Trophoblast cell (in vitro differentiated cells and primary cell): Measurements from ENCODE around the gene PTPRQ.
A peak's percentile ranks its signal among the peaks of the same experiment; 100 is the strongest.

Experiments used
- DNase-seq, 2 donors: peaks; one replicate each; pipeline ENCODE4 v3.0.0-alpha.2; 2016
- H2AFZ ChIP-seq: 2 replicates; pipeline ENCODE4 v1.6.1; 2013; ENCODE audit warnings: low read length, moderate library complexity, mild to moderate bottlenecking; ENCODE audit not compliant: insufficient read depth, poor library complexity
- H2AK5ac ChIP-seq: 2 replicates; pipeline ENCODE4 v1.6.1; 2013; ENCODE audit warnings: mild to moderate bottlenecking, low read length
- H2BK120ac ChIP-seq: 2 replicates; pipeline ENCODE4 v1.6.1; 2013; ENCODE audit warnings: low read length, mild to moderate bottlenecking, moderate library complexity; ENCODE audit not compliant: insufficient read depth, poor library complexity
- H2BK12ac ChIP-seq: 2 replicates; pipeline ENCODE4 v1.6.1; 2013; ENCODE audit warnings: mild to moderate bottlenecking, low read length, moderate library complexity
- H2BK5ac ChIP-seq: 2 replicates; pipeline ENCODE4 v1.6.1; 2013; ENCODE audit warnings: low read length, low read depth, moderate library complexity, mild to moderate bottlenecking; ENCODE audit not compliant: poor library complexity
- H3K14ac ChIP-seq: 2 replicates; pipeline ENCODE4 v1.6.1; 2013; ENCODE audit warnings: mild to moderate bottlenecking, low read length
- H3K18ac ChIP-seq: 2 replicates; pipeline ENCODE4 v1.6.1; 2013; ENCODE audit warnings: mild to moderate bottlenecking, low read length
- H3K23ac ChIP-seq: 2 replicates; pipeline ENCODE4 v1.6.1; 2013; ENCODE audit warnings: low read length
- H3K27ac ChIP-seq: 2 replicates; pipeline ENCODE4 v1.5.1; 2013; ENCODE audit warnings: low read depth, mild to moderate bottlenecking, inconsistent platforms, low read length, moderate library complexity
- H3K27me3 ChIP-seq: 2 replicates; pipeline ENCODE4 v1.6.1; 2013; ENCODE audit warnings: inconsistent platforms, mild to moderate bottlenecking, low read length, moderate library complexity; ENCODE audit not compliant: insufficient read depth
- H3K36me3 ChIP-seq, 2 experiments: 1 replicate in 1 of 2; 2 replicates in 1 of 2; pipeline ENCODE4 v1.6.1; 2013; ENCODE audit warnings: low read length in 2 of 2, mild to moderate bottlenecking in 2 of 2, moderate library complexity in 1 of 2; ENCODE audit not compliant: insufficient read depth in 2 of 2, control insufficient read depth in 1 of 2
- H3K4ac ChIP-seq: 2 replicates; pipeline ENCODE4 v1.6.1; 2013; ENCODE audit warnings: low read depth, mild to moderate bottlenecking, low read length, moderate library complexity
- H3K4me1 ChIP-seq, 2 experiments: 1 replicate in 1 of 2; 2 replicates in 1 of 2; pipeline ENCODE4 v1.6.1; 2013; ENCODE audit warnings: low read length in 2 of 2, mild to moderate bottlenecking in 2 of 2, moderate library complexity in 1 of 2; ENCODE audit not compliant: insufficient read depth in 2 of 2, control insufficient read depth in 1 of 2
- H3K4me2 ChIP-seq: 2 replicates; pipeline ENCODE4 v1.6.1; 2013; ENCODE audit warnings: inconsistent platforms, mild to moderate bottlenecking, low read length, moderate library complexity
- H3K4me3 ChIP-seq: 2 replicates; pipeline ENCODE4 v1.5.1; 2013; ENCODE audit warnings: mild to moderate bottlenecking, low read depth, low read length, inconsistent platforms
- H3K79me1 ChIP-seq: one replicate; pipeline ENCODE4 v1.6.1; 2013; ENCODE audit warnings: low read length
- H3K79me2 ChIP-seq: 2 replicates; pipeline ENCODE4 v1.6.1; 2013; ENCODE audit warnings: low read length, mild to moderate bottlenecking; ENCODE audit not compliant: control insufficient read depth, insufficient read depth, poor library complexity
- H3K9ac ChIP-seq: 2 replicates; pipeline ENCODE4 v1.6.1; 2013; ENCODE audit warnings: mild to moderate bottlenecking, low read length
- H3K9me3 ChIP-seq: 2 replicates; pipeline ENCODE4 v1.6.1; 2013; ENCODE audit warnings: low read depth, mild to moderate bottlenecking, control low read depth, inconsistent platforms, low read length; ENCODE audit not compliant: insufficient read depth
- H4K12ac ChIP-seq: 2 replicates; pipeline ENCODE4 v1.6.1; 2013; ENCODE audit warnings: low read depth, mild to moderate bottlenecking, low read length, moderate library complexity
- H4K8ac ChIP-seq: 2 replicates; pipeline ENCODE4 v1.6.1; 2013; ENCODE audit warnings: low read depth, mild to moderate bottlenecking, low read length, moderate library complexity
- H4K91ac ChIP-seq: one replicate; pipeline ENCODE4 v1.6.1; 2013; ENCODE audit warnings: low read depth, mild to moderate bottlenecking, low read length, moderate library complexity
- WGBS: extraction: QIAGEN DNeasy Blood & Tissue Kit; methylation state at CpG from one replicate; pipeline ENCODE4 v1.1.7; 2013; ENCODE audit warnings: missing lambda C conversion rate; ENCODE audit not compliant: insufficient read length, insufficient coverage; ENCODE audit errors: extremely low coverage; 5-methylcytosine and 5-hydroxymethylcytosine counted together

PTPRQ gene

GRCh38 chr12:80559766-80560165 is 115.7 kb downstream of the PTPRQ start:
- H2BK12ac ChIP-seq, result no peak overlapping the region
- no peaks in the 10 kb centered on the region for H3K79me1 ChIP-seq
- H2AK5ac ChIP-seq, result no peak overlapping the region
- H3K9me3 ChIP-seq, result no peaks in the 10 kb centered on the region
- H2AFZ ChIP-seq, result no peak overlapping the region
- no peak overlapping the region for H2BK120ac ChIP-seq
- H3K14ac ChIP-seq, result no peak overlapping the region
- no peaks in the 10 kb centered on the region for H3K4me1 ChIP-seq
- H3K23ac ChIP-seq, result no peak overlapping the region
- no peak overlapping the region for H4K91ac ChIP-seq
- no peak overlapping the region for H4K12ac ChIP-seq
- H4K8ac ChIP-seq, result no peak overlapping the region
- no peak overlapping the region for H3K18ac ChIP-seq
- no peak overlapping the region for H3K4me3 ChIP-seq
- H3K27ac ChIP-seq, result no peak overlapping the region
- WGBS, result no CpG with 5 or more reads among the region's 1 CpG
- H3K79me2 ChIP-seq, result no peaks in the 10 kb centered on the region
- H3K36me3 ChIP-seq, result no peaks in the 10 kb centered on the region
- no peaks in the 10 kb centered on the region for H3K27me3 ChIP-seq
- no peak overlapping the region for H3K9ac ChIP-seq
- H3K4ac ChIP-seq, result no peak overlapping the region
- H3K4me2 ChIP-seq, result no peak overlapping the region
- no peak overlapping the region for H2BK5ac ChIP-seq
- DNase-seq, result no peak

DNA sequence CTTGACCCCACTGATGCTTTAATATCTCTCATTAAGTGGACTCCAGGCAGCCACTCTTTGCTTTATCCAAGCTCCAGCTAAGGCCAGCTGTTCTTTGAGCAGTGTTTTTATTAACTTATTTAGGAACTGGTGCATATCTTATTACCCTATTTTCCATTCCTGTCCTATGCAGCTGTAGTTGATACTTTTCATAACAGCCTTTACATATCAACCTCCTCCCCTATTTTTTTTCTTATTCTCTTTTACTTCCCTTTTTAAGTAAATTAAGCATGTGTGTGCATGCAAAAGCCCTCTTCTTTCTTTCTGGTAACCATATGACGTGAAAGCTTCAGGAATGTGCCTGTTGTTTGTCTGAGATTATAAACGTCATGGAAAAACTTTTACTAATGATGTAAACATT is 121.2 kb downstream of the PTPRQ start:
- Histone ChIP-seq H4K12ac (no peak overlapping the region), H4K8ac (no peak overlapping the region), H3K23ac (no peak overlapping the region), H3K14ac (no peak overlapping the region), H3K4me2 (no peak overlapping the region), H3K18ac (no peak overlapping the region), H3K36me3 (no peaks in the 10 kb centered on the region), H2AK5ac (no peak overlapping the region), H2AFZ (no peak overlapping the region), H3K27me3 (no peaks in the 10 kb centered on the region), H3K79me2 (no peaks in the 10 kb centered on the region), H3K4me3 (no peak overlapping the region), H3K4me1 (no peaks in the 10 kb centered on the region), H3K79me1 (no peaks in the 10 kb centered on the region), H4K91ac (no peak overlapping the region), H3K4ac (no peak overlapping the region), H3K9ac (no peak overlapping the region), H2BK120ac (no peak overlapping the region), H2BK12ac (no peak overlapping the region), H3K27ac (no peak overlapping the region), H2BK5ac (no peak overlapping the region), H3K9me3 (no peaks in the 10 kb centered on the region)
- WGBS, result no CpG with 5 or more reads among the region's 2 CpGs
- DNase-seq, result peak in 1 of 2 donors; percentile 15

- H3K23ac ChIP-seq, result no peak overlapping the region
- H3K27me3 ChIP-seq, result no peaks in the 10 kb centered on the region
- no peak overlapping the region for H3K9ac ChIP-seq
- H2BK5ac ChIP-seq, result no peak overlapping the region
- H3K18ac ChIP-seq, result no peak overlapping the region
- H3K27ac ChIP-seq, result no peak overlapping the region
- no peak overlapping the region for H4K12ac ChIP-seq
- H3K79me1 ChIP-seq, result no peaks in the 10 kb centered on the region
- no peaks in the 10 kb centered on the region for H3K4me1 ChIP-seq
- no peak overlapping the region for H3K4ac ChIP-seq
- no peak overlapping the region for H4K8ac ChIP-seq
- no peak overlapping the region for H3K14ac ChIP-seq
- no peak overlapping the region for H2BK12ac ChIP-seq
- H3K79me2 ChIP-seq, result no peaks in the 10 kb centered on the region
- no peaks in the 10 kb centered on the region for H3K9me3 ChIP-seq
- no peaks in the 10 kb centered on the region for H3K36me3 ChIP-seq
- DNase-seq, result no peak
- H2BK120ac ChIP-seq, result no peak overlapping the region
- H3K4me2 ChIP-seq, result no peak overlapping the region
- no peak overlapping the region for H3K4me3 ChIP-seq
- no peak overlapping the region for H2AFZ ChIP-seq
- H2AK5ac ChIP-seq, result no peak overlapping the region
- H4K91ac ChIP-seq, result no peak overlapping the region
Measured at GRCh38 chr12:80567401-80567800, 123.4 kb downstream of the PTPRQ start.

DNA sequence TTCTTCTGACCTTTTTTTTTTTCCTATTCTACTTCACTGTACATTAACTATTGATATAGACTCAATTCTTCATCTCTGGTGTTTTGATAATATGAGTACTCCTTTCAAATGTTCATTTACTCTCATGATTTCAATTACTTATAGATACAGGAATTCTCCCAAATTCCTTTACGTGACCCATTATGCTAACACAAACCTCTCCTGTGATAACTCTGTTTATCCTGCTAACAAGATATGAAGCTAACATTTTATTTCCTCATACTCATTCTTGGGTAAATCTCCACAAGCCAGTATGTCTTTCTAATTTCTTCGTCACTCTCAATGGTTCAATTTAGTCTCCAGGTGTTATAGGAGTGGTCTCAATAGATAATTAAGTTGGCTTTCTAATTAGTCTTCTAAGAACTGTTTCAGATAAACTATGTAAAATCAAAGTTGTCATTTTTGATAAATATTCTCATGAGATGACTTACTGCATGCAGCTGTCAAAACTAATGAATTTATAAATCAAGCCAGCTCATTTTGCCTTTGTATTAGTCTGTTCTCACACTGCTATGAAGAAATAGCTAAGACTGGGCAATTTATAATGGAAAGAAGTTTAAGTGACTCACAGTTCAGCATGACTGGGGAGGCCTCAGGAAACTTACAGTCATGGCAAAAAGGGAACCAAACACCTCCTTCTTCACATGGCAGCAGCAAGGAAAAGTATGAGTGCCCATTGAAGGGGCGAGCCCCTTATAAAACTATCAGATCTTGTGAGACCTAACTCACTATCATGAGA is 132.8 kb downstream of the PTPRQ start:
- H2BK12ac ChIP-seq, result no peak overlapping the region
- H3K4me2 ChIP-seq, result no peak overlapping the region
- no peak overlapping the region for H3K18ac ChIP-seq
- H3K36me3 ChIP-seq, result no peaks in the 10 kb centered on the region
- H3K4me3 ChIP-seq, result no peak overlapping the region
- H3K27ac ChIP-seq, result no peak overlapping the region
- no peak overlapping the region for H4K12ac ChIP-seq
- no peaks in the 10 kb centered on the region for H3K9me3 ChIP-seq
- H3K79me2 ChIP-seq, result no peaks in the 10 kb centered on the region
- no peak overlapping the region for H4K8ac ChIP-seq
- DNase-seq, result no peak
- H3K23ac ChIP-seq, result no peak overlapping the region
- no peak overlapping the region for H2AK5ac ChIP-seq
- H2AFZ ChIP-seq, result no peak overlapping the region
- H2BK120ac ChIP-seq, result no peak overlapping the region
- H4K91ac ChIP-seq, result no peak overlapping the region
- no peaks in the 10 kb centered on the region for H3K79me1 ChIP-seq
- no peak overlapping the region for H3K14ac ChIP-seq
- no peaks in the 10 kb centered on the region for H3K27me3 ChIP-seq
- no peak overlapping the region for H3K4ac ChIP-seq
- H3K9ac ChIP-seq, result no peak overlapping the region
- WGBS, result no CpG with 5 or more reads among the region's 3 CpGs
- no peak overlapping the region for H2BK5ac ChIP-seq
- H3K4me1 ChIP-seq, result no peaks in the 10 kb centered on the region
